ENCODE results near the gene NEXMIF. TPM values are rescaled to one million over a fixed set of nuclear protein-coding genes. Genes with fewer than 3 reads are reported as not detected.

Gene NEXMIF
- total RNA-seq, 5 donors from 2014 or later (not counting 1 experiment from before 2014, with no cell fraction given): 0.60 to 2.0 (median 0.75) TPM

Other genes with a start within 250 kb of the NEXMIF start
- 10 to 100 TPM; 20.4 to 26.2 (median 24.6) TPM for gene ABCB7, start 230.8 kb upstream of the NEXMIF start, total RNA-seq

All from T-cell (primary cell).